NB4 (cell line): Measurements from ENCODE around the gene OR51S1.

Experiments used
- CTCF ChIP-seq: IDR thresholded peaks from one replicate; pipeline ENCODE4 v1.5.1; 2012; ENCODE audit warnings: low read depth, low read length
- POLR2A ChIP-seq: IDR thresholded peaks from 2 replicates; pipeline ENCODE4 v1.6.1; 2011; ENCODE audit warnings: mild to moderate bottlenecking; ENCODE audit not compliant: insufficient read length; ENCODE audit errors: extremely low read depth
- TF ChIP-seq, protein P1 (sequence below): IDR thresholded peaks from 2 replicates; pipeline ENCODE4 v1.6.1; 2011; ENCODE audit warnings: low read depth, low read length

DNA sequence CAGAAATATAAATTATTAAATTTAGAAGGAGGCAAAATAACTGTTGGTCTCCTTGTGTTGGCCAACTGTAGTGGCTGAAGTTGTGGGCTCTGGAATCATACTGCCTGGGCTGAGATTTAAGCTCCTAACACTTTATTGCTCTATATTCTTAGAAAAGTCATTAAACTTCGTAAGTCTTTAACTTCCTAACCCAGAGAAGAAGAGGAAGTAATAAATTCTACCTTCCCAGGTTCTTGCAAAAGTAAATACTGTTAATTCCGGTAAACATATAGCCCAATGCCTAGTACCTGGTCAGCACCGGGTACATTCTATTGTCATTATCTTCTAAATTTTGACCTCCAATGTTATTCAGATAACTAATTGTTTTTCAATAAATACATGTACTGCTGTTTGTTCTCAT is 37.2 kb upstream of the OR51S1 start:
- TF ChIP-seq POLR2A (no peak), CTCF (no peak)
- TF ChIP-seq, protein P1, sequence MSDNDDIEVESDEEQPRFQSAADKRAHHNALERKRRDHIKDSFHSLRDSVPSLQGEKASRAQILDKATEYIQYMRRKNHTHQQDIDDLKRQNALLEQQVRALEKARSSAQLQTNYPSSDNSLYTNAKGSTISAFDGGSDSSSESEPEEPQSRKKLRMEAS, result no peak
